ENCODE data around the gene TSPEAR.

TSPEAR gene

DNA sequence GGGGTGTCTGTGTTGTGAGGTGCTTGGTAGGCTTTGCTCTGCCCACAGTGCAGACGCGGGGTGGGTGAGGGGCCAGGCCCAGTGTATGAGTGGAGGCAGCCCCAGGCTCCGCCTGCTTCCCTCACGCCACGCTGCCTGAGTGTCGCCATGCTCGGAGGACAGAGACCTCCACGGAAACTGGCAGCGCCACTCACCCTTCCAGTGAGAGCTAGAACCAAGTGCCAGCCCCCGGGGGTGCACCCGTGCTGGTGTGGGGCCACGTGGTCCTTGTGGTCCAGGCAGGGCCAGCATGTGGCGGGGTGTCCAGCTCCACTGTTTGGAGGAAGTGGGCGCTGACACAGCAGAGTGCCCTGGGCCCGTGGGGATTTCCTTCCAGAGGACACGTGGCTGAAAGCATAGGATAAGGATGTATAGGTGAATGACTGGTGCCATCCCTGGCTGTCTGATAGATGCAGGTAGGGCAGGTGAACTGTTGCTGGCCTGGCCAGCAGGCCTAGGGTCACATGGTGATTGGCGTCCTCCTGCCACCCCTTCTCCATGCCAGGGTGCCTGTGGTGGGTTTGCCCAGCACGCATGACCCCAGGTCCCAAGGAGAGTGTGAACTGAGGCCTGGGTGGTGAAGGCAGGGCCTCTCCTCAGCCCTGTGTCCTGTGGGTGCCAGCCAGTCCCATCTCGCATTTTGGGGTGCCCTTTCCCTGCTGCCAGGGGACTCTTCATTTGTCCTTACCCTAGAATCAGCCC, 252.2 kb downstream of the TSPEAR start:
- DNase-seq (ENCODE audit: low spot score): no peak
- in situ Hi-C loops (cut with MboI; ENCODE audit: low sequenced_read_pairs, unreplicated experiment): loop anchor here (25.0 kb wide), 3 partner anchors 97 to 622 kb away; partner anchors contain the start of gene TRPM2
- no peak for TF ChIP-seq CTCF (IDR thresholded peaks at IDR 0.05; ENCODE audit: borderline replicate concordance, control extremely low read depth, extremely low read depth, insufficient read depth, missing control alignments)

DNA sequence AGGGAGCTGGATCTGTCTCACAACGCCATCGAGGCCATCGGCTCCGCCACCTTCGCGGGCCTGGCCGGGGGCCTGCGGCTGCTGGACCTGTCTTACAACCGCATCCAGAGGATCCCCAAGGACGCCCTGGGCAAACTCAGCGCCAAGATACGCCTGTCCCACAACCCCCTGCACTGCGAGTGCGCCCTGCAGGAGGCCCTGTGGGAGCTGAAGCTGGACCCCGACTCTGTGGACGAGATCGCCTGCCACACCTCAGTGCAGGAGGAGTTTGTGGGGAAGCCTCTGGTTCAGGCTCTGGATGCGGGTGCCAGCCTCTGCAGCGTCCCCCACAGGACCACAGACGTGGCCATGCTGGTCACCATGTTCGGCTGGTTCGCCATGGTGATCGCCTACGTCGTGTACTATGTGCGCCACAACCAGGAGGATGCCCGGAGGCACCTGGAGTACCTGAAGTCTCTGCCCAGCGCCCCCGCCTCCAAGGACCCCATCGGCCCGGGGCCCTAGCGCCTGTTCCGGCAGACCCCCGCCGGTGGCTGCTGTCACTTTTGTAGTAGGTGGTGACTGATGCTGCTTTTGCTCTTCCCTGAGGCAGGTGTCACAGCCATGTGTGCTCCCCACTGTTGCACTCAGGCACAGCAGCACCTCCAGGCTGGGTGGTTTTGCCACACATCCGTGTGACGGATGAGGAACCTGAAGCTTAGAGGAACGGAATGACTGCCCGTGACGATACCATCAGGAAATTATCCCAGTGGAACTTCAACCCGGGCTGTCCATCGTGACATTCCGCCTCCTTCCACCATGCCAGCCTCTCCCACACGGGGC, 254.2 kb downstream of the TSPEAR start:
- DNase-seq (ENCODE audit: low spot score): no peak
- no peak for TF ChIP-seq CTCF (IDR thresholded peaks at IDR 0.05; ENCODE audit: borderline replicate concordance, control extremely low read depth, extremely low read depth, insufficient read depth, missing control alignments)
- in situ Hi-C loops (cut with MboI; ENCODE audit: low sequenced_read_pairs, unreplicated experiment): loop anchor here (25.0 kb wide), 3 partner anchors 95 to 620 kb away; partner anchors contain the start of gene TRPM2

DNA sequence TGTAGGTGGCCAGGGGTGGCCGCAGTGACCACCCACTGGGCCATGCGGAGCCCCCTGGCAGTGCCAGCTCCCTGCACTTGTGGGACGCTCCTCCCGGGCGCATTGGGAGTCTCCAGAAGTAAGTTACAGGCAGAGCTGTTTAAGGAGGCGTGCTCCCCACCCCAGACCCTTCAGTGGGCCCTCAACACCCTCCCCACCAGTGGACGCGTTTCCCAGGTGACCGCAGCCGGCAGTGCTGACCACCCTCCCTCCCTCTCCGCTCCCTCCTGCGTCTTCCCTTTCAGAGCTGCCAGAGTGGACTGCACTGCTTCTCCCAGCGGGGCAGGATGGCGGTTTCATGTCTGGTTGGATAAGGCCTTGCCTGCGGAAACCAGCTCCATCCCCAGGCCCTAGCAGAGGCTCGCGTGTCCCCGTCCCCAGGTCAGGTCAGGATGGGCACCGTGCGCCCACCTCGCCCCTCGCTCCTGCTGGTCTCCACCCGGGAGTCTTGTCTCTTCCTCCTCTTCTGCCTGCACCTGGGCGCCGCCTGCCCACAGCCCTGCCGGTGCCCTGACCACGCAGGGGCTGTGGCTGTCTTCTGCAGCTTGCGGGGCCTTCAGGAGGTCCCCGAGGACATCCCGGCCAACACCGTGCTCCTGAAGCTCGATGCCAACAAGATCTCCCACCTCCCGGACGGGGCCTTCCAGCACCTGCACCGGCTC, 255.0 kb downstream of the TSPEAR start:
- no peak for DNase-seq (ENCODE audit: low spot score)
- in situ Hi-C loops (cut with MboI; ENCODE audit: low sequenced_read_pairs, unreplicated experiment): loop anchor here (25.0 kb wide), 3 partner anchors 94 to 619 kb away; partner anchors contain the start of gene TRPM2
- no peak for TF ChIP-seq CTCF (IDR thresholded peaks at IDR 0.05; ENCODE audit: borderline replicate concordance, control extremely low read depth, extremely low read depth, insufficient read depth, missing control alignments)

- TF ChIP-seq CTCF (IDR thresholded peaks at IDR 0.05; ENCODE audit: borderline replicate concordance, control extremely low read depth, extremely low read depth, insufficient read depth, missing control alignments): peak; percentile 51
- DNase-seq (ENCODE audit: low spot score): peak; percentile 74
- in situ Hi-C loops (cut with MboI; ENCODE audit: low sequenced_read_pairs, unreplicated experiment): loop anchor here (25.0 kb wide), 3 partner anchors 93 to 618 kb away; partner anchors contain the start of gene TRPM2
Observed at GRCh38 chr21:44455524-44456213, 255.7 kb downstream of the TSPEAR start.

GRCh38 chr21:44454747-44455523, 256.4 kb downstream of the TSPEAR start, which contains the start of gene LRRC3:
Gene LRRC3, plus strand, starts transcription at chr21:44455510. Its CDS starts 1,135 bp downstream, at chr21:44456645.
- TF ChIP-seq CTCF (IDR thresholded peaks at IDR 0.05; ENCODE audit: borderline replicate concordance, control extremely low read depth, extremely low read depth, insufficient read depth, missing control alignments): no peak
- peak; percentile 97 for DNase-seq (ENCODE audit: low spot score)
- in situ Hi-C loops (cut with MboI; ENCODE audit: low sequenced_read_pairs, unreplicated experiment): loop anchor here (25.0 kb wide), 3 partner anchors 93 to 618 kb away; partner anchors contain the start of gene TRPM2

Measured in GM13976 (cell line).